Fibroblast of pulmonary artery (primary cell): ENCODE measurements around the gene RRP36.

Experiments
- DNase-seq: peaks from one replicate; pipeline ENCODE4 v3.0.0-alpha.2; 2010; ENCODE audit warnings: low read depth
- H3K4me3 ChIP-seq: replicated peaks from 2 replicates; pipeline ENCODE4 v1.5.1; 2011; ENCODE audit warnings: low read depth, mild to moderate bottlenecking, control low read depth, low read length, moderate library complexity
- TF ChIP-seq, protein P1 (sequence below): IDR thresholded peaks from 2 replicates; pipeline ENCODE4 v1.5.1; 2011; ENCODE audit warnings: mild to moderate bottlenecking, control low read depth, low read length, inconsistent platforms; ENCODE audit errors: missing control alignments

RRP36 gene

DNA sequence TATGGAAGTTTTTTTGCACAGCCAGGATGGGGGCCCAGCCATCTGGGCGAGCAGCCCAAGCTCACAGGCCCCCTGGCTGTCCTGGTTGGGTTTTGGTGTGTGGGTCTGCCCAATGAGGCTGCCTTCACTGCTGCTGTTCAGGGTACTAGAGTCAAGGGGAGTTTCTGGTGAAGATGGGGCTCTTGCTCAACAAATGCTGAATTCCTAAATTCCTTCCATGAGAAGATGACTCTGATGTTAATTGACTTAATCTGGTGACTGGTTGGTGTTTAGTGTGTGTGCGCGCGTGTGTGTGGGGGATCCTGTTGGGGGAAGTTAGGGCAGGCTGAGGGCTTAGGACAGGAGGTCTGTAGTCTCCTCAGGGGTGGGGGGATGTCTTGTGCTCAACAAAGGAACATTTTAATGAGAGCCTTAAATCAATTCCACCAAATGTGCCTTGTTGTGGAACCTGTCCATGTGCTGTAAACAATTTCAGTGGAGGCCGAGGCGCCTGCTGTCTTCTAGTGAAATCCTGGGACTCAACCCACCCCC lies 56.6 kb downstream of the RRP36 start:
- peak overlapping the region; percentile 81 for H3K4me3 ChIP-seq
- DNase-seq: peak; percentile 41
- TF ChIP-seq, protein P1, sequence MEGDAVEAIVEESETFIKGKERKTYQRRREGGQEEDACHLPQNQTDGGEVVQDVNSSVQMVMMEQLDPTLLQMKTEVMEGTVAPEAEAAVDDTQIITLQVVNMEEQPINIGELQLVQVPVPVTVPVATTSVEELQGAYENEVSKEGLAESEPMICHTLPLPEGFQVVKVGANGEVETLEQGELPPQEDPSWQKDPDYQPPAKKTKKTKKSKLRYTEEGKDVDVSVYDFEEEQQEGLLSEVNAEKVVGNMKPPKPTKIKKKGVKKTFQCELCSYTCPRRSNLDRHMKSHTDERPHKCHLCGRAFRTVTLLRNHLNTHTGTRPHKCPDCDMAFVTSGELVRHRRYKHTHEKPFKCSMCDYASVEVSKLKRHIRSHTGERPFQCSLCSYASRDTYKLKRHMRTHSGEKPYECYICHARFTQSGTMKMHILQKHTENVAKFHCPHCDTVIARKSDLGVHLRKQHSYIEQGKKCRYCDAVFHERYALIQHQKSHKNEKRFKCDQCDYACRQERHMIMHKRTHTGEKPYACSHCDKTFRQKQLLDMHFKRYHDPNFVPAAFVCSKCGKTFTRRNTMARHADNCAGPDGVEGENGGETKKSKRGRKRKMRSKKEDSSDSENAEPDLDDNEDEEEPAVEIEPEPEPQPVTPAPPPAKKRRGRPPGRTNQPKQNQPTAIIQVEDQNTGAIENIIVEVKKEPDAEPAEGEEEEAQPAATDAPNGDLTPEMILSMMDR: no peak

DNA sequence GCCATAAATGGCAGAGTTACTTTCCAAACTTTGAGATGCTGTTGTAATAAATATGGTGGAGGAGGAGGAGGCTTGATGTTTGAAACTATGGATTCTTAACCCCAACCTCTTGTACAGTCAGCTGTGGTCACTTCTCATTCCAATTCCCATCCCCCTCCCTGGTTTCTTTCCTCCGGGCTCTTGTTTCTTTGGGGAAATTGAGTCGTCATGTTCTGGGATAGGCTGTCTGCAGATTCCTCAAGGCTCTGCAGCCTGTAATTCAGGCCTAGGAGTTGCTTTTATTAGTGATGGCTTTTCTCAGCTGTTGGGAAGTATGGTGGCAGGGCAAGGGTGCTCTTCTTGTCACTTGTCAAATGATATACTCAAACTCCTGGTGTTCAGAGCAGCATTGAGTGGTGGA lies 57.3 kb downstream of the RRP36 start:
- TF ChIP-seq, protein P1: no peak
- no peak overlapping the region for H3K4me3 ChIP-seq
- DNase-seq: no peak
